UCSD-AML1 (cell line): ENCODE data around the gene ABHD16B.

Source experiments
- DNase-seq: peaks from one replicate; lab custom pipeline; 2025; ENCODE audit not compliant: unreplicated experiment; lab: John Stamatoyannopoulos, UW

Gene ABHD16B

DNA sequence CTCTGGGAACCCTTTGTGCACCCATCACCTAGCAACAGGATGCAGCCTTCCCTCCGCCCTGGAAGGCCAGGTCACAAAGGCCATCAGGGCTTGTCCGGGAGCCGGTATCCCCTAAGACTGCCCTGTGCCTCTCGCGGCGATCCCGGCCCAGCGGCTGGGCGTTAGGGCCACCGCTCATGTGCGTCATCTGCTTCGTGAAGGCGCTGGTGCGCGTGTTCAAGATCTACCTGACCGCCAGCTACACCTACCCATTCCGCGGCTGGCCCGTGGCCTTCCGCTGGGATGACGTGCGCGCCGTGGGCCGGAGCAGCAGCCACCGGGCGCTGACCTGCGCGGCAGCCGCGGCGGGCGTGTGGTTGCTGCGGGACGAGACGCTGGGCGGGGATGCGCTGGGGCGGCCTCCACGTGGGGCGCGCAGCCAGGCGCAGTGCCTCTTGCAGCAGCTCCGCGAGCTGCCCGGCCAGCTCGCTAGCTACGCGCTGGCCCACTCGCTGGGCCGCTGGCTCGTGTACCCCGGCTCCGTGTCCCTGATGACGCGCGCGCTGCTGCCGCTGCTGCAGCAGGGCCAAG, at the start of gene ABHD16B:
TSS of gene ABHD16B (plus strand) at position 134 of the 570 bp plus-strand sequence. CDS start at position 177, 43 bp downstream.
- DNase-seq = no peak

GRCh38 chr20:63814891-63815614, 46.2 kb upstream of the ABHD16B start:
- no peak for DNase-seq

GRCh38 chr20:63815615-63816253, 45.6 kb upstream of the ABHD16B start:
- no peak for DNase-seq

DNA sequence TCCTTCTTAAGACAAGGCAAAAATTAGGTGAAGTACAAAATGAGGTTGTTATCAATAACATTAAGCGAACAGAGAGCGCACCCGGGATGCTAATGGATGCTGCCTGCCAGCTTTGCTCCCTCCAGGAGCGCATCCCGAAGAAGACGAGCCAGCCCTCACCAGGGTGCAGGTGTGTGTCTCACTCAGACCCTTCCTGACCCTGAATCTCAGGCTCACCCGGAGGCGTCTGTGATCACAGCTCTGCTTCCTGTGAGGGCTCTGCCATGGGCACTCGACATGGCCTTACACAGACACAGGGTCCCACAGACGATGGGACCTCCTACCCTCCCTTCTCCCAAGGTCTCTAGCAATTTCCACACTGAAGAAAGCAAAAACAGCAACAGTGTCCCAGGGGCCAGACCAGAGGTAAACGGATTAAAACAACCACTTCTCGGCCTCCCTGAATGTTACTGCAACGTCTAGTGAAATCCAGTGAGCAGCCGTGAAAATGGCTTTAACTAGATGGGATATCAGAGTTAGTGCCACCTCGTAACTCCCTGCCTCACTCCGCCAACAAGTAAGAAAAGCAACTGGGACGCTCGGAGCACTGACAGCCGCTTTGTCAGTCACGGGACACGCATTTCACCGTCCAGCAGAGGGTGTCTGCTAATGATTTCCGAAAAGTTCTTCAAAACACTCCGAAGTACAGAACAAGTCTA, 41.9 kb upstream of the ABHD16B start:
- DNase-seq = no peak

DNA sequence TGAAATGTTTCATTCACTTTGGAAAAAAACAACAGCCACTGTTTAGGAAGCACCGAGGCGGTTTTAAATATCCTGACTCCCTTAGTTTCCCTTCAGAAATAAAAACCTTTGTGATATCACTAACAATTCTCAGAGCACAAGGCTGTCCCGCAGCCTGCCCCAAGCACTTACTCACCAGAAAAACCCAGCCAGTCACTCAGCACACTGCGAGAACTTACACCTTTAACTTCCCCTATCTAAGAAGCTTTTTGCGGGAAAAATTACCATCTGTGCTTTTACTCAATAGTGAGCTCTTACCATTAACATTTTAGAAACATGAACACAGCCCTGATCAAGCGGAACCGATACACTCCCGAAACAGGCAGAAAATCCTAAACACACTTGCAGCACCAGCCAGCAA, 39.5 kb upstream of the ABHD16B start:
- no peak for DNase-seq

- peak; percentile 75 for DNase-seq
Observed at GRCh38 chr20:63822276-63822696, 39.0 kb upstream of the ABHD16B start.

GRCh38 chr20:63823691-63824311, 37.5 kb upstream of the ABHD16B start:
- no peak for DNase-seq

GRCh38 chr20:63825331-63826118, 35.8 kb upstream of the ABHD16B start:
- no peak for DNase-seq

GRCh38 chr20:63826753-63827152, 34.5 kb upstream of the ABHD16B start:
- no peak for DNase-seq

GRCh38 chr20:63828124-63828523, 33.2 kb upstream of the ABHD16B start:
- DNase-seq = no peak

DNA sequence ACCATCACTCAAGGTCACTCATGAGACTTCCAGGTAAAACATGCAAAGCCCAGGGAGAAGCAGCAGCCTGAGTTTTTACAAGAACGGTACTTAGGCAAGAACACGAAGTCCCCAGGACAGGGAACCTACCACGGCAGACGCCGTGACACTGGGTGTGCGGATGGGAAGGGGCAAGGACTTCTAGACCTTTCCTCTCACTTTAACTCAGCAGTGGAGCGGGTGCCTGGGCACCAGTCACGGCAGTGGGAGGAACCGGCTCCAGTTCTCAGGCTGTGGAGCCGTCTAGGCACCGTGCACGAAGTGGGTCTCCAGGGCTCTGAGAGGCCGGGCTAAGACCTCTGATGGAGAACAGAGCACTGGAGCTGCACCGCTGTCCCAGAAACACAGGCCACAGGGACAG, 32.8 kb upstream of the ABHD16B start:
- DNase-seq = no peak

DNA sequence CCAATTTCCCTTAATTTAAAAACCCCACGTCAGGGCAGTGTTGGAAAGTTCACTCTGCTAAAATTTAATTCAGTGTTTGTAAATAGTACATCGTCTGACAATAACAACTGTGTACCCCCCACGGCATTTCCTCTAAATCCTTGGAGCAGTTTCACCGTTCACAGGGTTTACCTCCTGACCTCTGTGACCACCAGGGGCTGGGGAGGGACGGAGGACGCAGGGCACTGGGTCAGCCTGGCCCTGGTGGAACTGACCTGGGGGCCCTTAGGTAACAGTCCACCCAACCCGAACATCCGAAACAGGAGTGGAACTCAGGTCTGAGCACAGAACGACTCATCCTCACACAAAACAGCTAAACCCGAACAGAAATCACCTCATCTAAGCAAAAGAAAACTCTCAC, 32.3 kb upstream of the ABHD16B start:
- no peak for DNase-seq

GRCh38 chr20:63829603-63829944, 31.7 kb upstream of the ABHD16B start:
- no peak for DNase-seq

- no peak for DNase-seq
Observed at GRCh38 chr20:63829945-63830835, 31.1 kb upstream of the ABHD16B start.

DNA sequence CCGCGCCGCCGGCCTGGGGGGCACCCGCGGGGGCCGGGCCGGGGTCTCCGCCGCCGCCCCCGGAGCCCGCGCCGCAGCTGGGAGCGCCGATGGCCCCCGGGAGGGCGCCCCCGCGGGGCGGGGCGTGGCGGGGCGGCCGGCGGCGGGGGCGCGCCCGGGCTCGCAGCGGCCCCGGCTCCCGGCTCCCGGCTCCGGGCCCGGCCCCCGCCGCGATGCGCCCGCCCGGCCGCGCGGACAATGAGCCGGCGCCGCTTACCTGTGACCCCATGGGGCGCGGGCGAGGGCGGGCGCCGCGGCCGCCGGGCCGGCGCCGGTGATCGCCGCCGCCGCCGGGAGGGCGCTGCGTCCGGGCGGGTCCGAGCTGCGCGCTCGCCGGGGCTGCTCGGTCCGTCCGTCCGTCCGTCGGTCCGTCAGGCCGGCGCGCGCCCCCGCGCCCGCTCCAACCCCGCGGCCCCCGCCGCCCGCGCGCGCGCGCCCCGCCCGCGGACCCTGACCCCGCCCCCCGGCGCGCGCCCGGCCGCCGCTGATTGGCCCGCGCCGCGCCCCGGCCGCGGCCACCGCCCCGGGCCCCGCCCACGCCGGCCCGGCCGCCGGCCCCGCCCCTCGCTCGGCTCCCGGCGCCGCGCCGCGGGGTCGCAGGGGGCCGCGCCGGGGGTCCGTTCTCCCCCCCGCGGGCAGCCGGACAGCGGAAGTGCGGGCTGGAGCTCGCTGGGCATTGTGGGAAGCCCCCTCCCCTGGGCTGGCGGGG, 30.3 kb upstream of the ABHD16B start, which contains the start of gene ZBTB46:
TSS of gene ZBTB46 (minus strand) at position 424 of the 748 bp plus-strand sequence. CDS start 40,507 bp downstream, outside the sequence.
- peak; percentile 60 for DNase-seq

- no peak for DNase-seq
Observed at GRCh38 chr20:63831646-63831992, 29.7 kb upstream of the ABHD16B start.

DNA sequence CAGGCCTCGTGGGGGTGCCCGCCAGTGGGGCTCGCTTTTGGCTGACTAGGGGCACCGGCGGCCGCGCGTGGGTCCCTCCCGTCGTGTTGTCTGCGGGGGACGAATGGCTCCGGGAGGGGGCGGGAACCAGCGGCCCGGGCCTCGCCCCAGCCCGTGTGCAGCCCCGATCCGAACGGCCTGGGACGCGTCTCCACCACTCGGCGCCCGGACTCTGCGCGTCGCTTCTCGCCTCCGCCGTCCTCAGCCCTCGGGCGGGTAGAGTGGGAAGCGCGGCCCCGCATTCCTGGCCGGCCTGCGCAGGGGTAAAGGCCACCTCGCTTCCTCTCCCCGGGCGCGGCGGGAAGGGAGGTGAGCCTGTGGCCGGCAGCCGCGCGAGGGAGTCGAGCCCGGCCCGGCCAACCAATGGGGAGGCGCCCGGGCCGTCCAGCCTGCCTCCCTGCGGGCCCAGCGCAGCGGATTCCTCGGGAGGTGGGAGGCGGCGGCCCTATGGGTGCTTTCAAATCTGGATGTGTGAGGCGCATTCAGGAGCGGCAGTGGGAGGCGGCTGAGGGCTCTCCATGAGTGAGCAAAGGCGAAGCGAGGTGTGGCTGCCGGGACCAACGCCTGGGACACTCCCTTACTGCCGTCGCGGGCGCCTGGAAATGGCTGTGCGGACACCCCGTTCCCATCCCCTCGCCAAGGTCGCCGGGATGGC, 29.2 kb upstream of the ABHD16B start:
- DNase-seq = peak; percentile 63

- DNase-seq = no peak
Observed at GRCh38 chr20:63833776-63834490, 27.4 kb upstream of the ABHD16B start.
